Stimulated activated CD8-positive, alpha-beta memory T cell treated with anti-CD3 and anti-CD28 coated beads, Interleukin-12 subunit alpha, Interleukin-12 subunit beta, amount 100 ng/mL, for 24 hours (primary cell): ENCODE measurements around the gene FAM120B.
"Not testable (repeated sequence)": the region's sequence is repeated elsewhere in the genome, so short reads cannot be mapped to it uniquely, and the experiment has no call there.

Source experiments
- DNase-seq: peaks from one replicate; pipeline ENCODE4 v3.0.0-alpha.2; 2020; ENCODE audit errors: extremely low read depth

FAM120B gene

DNA sequence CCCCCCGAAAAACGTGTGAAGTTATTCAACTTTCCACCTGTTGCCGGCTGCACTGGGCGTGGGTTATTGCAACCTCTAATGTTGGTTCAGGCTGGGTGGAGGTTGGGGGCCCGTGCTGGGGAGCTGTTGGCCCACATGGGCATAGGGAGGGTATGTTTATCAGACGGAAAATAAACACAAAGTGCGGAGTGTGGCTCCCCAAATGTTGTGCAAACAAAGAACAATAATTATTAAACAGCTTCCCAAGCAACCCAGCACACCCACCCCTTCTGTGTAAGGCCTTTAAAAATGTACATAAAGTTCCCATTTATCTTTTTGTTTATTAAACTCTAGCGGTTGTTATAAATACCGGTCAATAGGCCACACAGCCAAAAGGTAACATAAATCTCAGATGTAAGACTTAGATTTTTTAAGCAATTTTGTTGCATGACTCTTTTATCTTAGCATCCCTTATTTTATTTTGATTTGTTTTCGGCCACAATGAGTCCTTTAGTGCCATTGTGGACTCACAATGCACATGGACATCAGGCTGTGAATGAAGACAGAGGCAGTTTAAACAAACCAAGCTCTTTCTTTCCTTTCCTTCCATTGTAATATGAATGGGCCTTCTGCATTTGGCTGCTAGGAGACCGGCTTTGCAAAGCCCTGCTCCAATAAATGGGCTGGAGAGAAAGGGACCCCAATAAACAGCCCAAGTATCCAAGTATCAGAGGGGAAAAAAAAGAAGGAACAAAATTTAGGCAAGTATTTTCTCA lies 8.8 kb upstream of the FAM120B start:
- no peak for DNase-seq

- no peak for DNase-seq
Observed at GRCh38 chr6:170298688-170299087, 7.9 kb upstream of the FAM120B start.

DNA sequence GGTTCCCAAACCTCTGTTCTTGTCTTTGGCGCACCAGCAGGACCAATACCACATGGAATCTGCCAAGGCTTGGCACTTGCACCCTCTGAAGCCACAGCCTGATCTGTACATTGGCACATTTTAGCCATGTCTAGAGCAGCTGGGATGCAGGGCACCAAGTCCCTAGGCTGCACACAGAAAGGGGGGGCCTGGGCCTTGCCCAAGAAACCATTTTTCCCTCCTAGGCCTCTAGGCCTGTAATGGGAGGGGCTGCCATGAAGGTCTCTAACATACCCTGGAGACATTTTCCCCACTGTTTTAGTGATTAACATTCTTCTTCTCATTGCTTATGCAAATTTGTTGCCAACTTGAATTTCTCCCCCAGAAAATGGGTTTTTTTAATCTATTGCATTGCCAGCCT lies 5.4 kb upstream of the FAM120B start:
- no peak for DNase-seq

- no peak for DNase-seq
Observed at GRCh38 chr6:170305805-170306323, 694 bp upstream of the FAM120B start.

- DNase-seq = no peak
Observed at GRCh38 chr6:170307080-170307545, 555 bp downstream of the FAM120B start.

- no peak for DNase-seq
Observed at GRCh38 chr6:170308761-170309160, 2.2 kb downstream of the FAM120B start.

- no peak for DNase-seq
Observed at GRCh38 chr6:170311696-170312095, 5.1 kb downstream of the FAM120B start.

DNA sequence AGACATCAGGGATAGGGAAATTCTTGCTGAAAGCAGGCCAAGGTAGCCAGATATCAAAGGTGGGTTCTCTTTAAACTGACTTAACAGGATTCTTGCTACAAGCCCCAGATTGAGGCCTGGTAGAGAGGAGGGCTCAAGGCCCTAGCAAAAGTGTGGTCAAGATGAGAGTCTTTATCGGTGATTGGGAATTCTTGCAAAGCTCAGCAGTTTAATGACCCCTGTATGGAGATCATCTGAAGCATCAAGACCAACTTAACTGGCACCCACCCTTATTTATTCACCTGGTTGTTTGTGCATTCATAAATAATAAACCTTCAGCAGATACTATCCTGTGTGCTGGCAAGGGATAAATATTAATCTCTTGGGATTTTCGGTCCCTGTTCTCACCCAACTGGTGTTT lies 6.3 kb downstream of the FAM120B start:
- DNase-seq = no peak

- DNase-seq = no peak
Observed at GRCh38 chr6:170313716-170314295, 7.2 kb downstream of the FAM120B start.

DNA sequence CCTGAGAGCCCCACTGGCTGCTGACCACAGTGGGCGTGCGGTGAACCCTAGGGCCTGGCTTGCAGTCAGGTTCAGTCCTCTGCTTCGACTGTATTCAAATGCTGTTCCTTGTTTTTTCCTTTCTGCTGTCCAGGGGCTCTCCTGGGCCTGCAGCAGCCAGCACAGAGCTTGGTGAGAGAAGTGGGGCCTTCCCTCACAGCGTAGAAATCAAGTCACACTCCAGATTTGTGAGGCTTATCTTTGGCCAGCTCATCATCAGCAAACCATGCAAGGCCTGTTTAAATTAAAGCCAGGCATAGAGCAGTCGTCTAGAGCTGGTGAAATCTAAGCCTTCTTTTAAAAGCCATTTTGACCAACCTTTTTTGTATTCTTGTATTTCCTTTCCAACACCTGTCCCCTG lies 8.4 kb downstream of the FAM120B start:
- no peak for DNase-seq

GRCh38 chr6:170316071-170316470 lies 9.5 kb downstream of the FAM120B start:
- DNase-seq = no peak

DNA sequence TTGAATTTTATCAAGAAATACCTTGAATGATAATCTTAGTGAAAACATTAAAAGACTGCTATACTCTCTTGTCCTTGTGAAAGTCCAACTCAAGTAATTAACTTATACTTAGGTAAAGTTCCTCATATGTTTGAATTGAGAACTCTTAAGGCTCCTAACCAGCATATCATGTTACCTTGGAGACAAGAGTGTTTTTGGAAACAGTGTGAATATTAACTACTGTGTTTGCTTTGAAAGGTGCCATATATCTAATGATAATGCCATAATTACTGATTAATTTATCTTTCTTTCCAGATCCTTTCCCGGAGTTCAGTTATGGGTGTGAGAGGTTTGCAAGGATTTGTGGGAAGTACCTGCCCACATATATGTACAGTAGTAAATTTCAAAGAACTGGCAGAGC lies 10.5 kb downstream of the FAM120B start:
- DNase-seq = no peak

GRCh38 chr6:170317718-170318117 lies 11.2 kb downstream of the FAM120B start:
- DNase-seq = no peak

DNA sequence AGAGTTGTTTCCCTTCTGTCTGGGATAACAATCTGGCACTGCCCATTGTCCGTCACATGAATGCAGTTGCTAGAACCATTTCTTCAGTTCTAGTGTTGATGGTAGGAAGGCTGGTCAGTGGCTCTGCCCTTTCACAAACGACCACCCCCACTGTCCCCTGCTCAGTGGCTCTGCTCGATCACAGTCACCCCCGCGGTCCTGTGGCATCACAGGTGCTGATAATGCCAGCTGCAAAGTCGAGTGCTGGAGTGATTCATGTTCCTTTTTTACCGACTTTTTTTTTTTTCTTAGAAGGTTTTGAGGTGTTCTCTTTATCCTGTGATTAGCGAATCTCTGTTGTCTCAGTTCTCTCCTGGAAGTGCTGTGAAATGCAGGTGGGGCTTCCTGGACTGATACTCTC lies 22.8 kb downstream of the FAM120B start:
- no peak for DNase-seq

GRCh38 chr6:170335199-170335598 lies 28.6 kb downstream of the FAM120B start:
- DNase-seq = not testable (repeated sequence)

GRCh38 chr6:170344631-170345576 lies 38.3 kb downstream of the FAM120B start:
- no peak for DNase-seq

GRCh38 chr6:170345662-170346061 lies 39.1 kb downstream of the FAM120B start:
- DNase-seq = no peak

GRCh38 chr6:170346649-170347048 lies 40.1 kb downstream of the FAM120B start:
- DNase-seq = no peak

GRCh38 chr6:170347091-170347490 lies 40.5 kb downstream of the FAM120B start:
- no peak for DNase-seq

DNA sequence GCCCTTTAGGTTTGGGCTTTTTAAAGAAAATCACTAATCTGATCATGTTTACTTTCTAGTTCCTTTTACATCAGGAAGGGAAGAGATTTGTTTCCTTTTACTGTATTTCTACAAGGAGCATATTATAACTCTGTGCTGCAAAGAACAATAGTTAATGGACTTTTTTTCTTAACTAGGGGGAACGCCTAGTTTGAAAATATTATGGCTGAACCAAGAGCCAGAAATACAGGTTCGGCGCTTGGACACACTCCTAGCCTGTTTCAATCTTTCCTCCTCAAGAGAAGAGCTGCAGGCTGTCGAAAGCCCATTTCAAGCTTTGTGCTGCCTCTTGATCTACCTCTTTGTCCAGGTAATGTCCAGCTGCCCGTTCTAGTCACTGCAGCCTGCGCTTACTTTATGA lies 41.4 kb downstream of the FAM120B start:
- DNase-seq = no peak

DNA sequence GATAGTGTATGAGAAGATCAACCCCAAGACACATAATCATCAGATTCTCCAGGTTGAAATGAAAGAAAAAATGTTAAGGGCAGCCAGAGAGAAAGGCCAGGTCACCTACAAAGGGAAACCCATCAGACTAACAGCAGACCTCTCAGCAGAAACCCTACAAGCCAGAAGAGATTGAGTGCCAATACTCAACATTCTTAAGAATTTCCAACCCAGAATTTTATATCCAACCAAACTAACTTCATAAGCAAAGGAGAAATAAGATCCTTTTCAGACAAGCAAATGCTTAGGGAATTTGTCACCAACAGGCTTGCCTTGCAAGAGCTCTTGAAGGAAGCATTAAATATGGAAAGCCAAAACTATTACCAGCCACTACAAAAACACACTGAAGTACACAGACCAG lies 44.9 kb downstream of the FAM120B start:
- not testable (repeated sequence) for DNase-seq

DNA sequence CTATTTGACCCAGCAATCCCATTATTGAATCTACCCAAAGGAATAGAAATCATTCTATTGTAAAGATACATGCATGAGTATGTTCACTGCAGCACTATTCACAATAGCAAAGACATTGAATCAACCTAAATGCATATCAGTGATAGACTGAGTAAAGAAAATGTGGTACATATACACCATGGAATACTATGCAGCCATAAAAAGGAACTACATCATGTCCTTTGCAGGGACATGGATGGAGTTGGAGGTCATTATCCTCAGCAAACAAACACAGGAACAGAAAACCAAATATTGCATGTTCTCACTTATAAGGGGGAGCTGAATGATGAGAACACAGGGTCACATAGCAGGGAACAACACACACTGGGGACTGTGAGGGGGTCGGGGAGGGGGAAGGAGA lies 48.6 kb downstream of the FAM120B start:
- DNase-seq = not testable (repeated sequence)
